ENCODE data around the gene USP34.

Gene USP34

DNA sequence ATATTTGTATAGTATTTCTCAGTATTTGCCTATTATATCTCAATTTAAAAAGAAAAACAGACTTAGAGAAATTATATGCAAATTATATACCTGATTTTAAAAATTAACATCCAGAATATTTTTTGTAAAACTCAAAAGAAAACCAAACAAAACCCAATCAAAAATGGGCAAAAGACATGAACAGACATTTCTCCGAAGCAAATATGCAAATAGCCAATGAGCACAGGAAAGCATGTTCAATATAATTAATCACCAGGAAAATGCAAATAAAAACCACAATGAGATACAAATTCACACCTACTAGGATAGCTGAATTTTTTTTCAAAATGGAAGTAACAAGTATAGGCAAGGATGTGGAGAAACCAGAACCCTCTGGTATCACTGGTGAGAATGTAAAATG, 108.0 kb downstream of the USP34 start:
- DNase-seq: no peak

DNA sequence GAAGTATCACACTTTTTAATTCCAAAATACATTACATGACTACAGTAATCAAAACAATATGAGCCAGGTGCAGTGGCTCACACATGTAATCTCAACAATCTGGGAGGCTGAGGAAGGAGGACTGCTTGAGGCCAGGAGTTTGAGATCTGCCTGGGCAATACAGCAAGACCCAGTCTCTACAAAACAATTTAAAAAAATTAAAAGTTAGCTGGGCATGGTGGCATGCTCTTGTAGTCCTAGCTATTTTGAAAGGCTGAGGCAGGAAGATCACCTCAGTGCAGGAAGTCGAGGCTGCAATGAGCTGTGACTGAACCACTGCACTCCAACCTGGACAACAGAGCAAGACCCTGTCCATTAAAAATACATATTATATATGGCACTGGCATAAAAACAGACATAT, 109.8 kb downstream of the USP34 start:
- no peak for DNase-seq

- DNase-seq: no peak
Measured at GRCh38 chr2:61359058-61359457, 111.8 kb downstream of the USP34 start.

GRCh38 chr2:61357681-61358080, 113.2 kb downstream of the USP34 start:
- no peak for DNase-seq

GRCh38 chr2:61356958-61357350, 113.9 kb downstream of the USP34 start:
- no peak for DNase-seq

DNA sequence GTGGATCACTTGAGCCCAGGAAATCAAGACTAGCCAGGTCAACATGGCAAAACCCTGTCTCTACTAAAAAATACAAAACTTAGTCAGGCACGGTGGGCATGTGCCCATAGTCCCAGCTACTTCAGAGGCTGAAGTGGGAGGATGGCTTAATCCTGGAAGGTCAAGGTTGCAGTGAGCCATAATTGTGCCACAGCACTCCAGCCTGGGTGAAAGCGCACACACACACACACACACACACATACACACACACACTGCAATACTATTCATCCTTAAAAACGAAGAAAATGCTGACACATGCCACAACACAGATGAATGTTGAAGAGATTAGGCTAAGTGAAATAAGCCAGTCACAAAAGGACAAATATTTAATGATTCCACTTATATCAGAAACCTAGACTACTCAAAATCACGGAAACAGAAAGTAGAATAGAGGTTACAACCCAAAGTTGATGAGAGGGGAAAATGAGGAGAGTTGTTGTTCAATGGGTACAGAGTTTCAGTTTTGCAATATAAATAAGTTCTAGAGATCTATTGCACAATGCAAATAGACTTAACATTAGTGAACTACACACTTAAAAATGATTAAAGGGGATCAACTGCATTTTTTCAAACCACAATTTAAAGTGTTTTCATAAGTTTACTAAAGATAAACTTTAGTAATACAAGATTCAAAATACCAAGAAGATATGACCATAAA, 114.5 kb downstream of the USP34 start:
- no peak for DNase-seq

DNA sequence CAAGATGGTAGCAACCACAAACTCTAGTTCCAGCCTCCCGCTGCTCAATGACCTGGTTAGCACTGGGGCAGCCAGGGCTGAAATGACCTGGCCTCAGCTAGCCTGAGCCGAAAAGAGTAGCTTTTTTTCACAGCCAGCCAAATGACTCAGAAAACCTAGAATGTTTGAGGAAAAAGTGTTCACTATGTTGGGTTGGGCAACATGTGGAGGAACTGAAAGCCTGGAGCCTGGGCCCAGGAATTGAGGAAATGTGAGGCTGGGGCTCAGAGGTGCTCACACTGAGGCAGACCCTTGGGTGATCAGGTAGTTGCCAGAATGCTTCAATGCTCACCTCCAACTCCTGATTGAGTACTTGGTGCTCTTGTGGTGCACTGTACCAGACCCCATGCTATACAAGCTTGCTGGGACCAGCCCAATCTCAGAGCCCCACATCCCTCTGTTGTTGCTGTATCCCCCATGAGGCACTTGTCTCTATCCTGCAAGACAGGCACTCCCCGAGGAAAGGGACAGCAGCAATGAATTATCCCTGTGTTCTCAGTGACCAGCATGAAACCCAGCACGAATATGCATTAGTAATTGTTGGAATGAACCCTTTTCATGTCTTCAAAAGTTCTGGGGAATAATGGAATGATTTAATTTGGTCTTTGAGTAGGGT, 116.2 kb downstream of the USP34 start:
- DNase-seq: no peak

DNA sequence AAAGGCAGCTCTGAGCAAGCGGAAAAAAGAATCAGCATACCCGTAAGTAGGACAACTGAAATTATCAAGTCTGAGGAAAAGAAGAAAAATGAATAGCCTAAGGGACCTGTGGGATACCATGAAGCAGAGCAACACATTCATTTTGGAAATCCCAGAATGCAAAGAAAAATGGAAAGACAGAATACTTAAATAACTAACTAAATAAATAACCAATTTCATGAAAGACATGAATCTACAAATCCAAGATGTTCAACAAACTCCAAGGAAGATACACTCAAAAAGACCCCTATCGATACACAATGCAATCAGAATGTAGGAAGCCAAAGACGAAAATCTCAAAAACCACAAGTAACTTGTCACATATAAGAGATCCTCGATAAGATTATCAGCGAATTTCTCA, 117.0 kb downstream of the USP34 start:
- DNase-seq: no peak

- DNase-seq: no peak
Measured at GRCh38 chr2:61350777-61351176, 120.1 kb downstream of the USP34 start.

DNA sequence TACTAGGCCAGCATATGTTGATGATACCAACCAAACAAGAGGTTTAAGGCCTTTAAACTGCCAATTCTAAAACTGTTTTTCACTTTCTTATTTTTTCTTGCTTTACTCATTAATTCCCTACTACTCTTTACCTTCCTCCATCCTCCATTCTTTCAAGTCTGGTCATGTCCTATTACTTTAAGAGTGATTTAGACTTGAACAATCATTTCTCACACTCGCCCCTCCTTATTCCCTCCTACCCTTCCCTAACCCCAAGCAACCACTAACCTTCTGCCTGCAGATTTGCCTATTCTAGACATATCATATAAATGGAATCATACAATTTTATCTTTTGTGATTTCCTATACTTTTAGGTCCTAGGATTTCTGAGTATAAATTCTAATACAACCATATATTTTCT, 127.7 kb downstream of the USP34 start:
- no peak for DNase-seq

DNA sequence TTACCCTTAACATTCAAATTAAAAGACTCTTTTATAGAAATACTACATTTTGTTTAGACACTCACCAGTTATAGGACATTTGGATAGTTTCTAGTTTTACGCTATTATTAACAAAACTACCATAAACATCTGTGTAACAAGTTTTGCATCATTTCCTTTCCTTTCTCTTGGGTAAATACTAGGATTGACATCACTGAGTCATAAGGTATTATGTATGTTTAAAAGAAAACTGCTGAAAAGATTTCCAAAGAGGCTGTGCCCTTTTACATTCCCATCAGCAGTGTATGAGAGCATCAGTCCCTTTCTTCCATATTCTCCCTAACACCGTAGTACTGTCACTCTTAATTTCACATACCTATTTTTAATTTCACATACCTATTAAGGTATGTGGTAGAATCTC, 130.6 kb downstream of the USP34 start:
- no peak for DNase-seq

DNA sequence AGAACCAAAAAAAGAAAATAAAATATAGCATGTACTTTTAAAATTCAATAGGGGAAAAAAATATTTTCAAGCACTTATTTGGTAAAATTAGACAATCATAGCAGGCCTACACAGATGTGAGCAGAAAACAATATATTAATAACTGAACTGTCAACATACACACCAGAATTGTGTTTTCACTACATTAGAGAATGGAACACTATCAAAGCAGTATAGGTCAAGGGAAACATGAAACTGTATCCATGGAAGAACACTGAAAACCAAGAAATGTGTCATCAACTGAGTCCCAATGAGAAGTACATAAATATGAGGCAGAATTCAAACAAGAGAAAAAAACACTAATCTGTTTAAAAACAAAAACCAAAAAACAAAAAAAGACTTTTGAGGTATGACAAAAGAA, 132.4 kb downstream of the USP34 start:
- no peak for DNase-seq

DNA sequence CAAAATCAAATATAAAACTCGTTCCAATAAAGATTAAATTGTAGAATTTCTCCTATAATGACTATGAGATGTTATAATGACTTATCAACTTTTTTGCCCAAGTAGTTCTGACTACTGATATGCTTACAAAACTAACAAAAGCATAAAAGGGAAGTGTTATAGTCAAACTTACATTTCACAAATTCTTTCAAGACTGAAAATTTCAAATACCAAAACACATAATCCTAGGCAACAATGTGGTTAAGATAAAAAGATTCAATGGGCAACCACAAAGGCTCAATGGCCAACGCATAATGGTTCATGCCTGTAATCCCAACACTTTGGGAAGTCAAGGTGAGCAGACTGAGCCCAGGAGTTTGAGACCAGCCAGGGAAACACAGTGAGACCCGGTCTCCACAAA, 135.7 kb downstream of the USP34 start:
- no peak for DNase-seq

DNA sequence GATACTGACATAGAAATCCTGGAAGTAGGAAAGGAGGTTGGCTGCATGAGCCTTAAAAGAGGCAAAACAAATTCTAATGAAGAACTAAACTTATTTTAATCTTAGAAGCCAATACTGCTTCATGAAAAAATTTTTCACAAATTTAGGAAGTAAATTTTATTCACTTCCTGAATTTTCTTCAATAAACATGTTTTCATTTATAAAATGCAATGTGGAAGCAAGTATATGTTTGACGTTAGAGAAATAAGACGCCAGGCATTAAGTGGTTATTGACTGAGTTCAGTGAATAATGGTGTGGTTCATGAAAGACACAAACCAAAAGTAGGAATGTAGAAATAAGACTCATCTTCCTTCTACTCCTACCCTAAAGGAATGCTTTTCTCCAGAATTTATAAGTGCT, 136.4 kb downstream of the USP34 start:
- DNase-seq: no peak

- DNase-seq: no peak
Measured at GRCh38 chr2:61328707-61329251, 142.1 kb downstream of the USP34 start.

DNA sequence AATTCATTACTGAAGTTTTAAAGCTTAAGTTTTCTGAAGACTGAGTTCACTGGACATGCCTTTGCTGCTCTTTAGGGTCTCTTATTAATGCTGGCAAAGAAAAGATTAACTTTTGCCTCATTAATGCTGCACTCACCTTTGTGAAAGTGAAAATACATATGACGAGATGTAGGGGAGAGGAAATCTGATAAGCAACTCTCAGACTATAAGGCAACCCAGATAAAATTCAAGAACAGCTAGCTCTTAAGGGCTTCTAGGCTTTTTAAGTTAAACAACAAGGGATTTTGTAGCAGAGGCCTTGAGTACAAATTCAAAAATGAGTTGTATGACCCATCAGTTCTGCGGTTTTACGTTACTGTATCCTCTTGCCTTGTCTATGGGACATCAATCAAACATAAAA, 143.7 kb downstream of the USP34 start:
- DNase-seq: no peak

DNA sequence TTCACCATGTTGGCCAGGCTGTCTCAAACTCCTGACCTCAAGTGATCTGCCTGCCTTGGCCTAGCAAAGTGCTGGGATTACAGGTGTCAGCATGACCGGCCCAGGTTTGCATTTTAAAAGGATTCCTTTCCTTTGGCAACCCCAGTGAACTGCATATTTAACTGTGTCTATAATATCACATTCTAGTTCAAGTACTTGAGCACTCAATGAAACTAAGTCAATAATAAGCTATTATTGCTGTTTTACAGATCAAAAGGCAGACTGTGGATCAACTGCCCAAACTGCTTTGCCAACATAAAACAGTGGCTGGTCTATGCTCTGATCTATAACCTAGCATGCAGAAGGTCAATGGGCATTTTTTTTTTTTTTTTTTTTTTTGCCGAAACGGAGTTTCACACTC, 144.5 kb downstream of the USP34 start:
- DNase-seq: no peak

- DNase-seq: no peak
Measured at GRCh38 chr2:61320181-61320580, 150.7 kb downstream of the USP34 start.

DNA sequence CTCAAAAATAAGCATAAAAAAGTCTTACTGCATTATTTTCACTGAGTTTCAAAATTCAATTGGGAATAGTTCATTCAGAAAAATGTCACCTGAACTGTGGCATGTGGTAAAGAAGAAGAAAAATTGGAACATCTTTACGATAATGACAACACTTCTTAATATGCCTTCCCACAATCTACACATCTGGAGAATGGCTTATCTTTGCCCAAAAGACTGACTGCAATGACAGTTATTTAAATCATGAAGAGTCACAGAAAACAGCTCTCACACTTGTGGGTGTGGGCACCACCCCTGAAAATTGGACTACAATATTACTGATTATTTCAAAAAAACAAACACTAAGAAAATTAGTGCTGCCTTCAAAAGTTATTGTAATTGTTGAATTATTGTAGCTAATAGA, 152.3 kb downstream of the USP34 start:
- DNase-seq: no peak

DNA sequence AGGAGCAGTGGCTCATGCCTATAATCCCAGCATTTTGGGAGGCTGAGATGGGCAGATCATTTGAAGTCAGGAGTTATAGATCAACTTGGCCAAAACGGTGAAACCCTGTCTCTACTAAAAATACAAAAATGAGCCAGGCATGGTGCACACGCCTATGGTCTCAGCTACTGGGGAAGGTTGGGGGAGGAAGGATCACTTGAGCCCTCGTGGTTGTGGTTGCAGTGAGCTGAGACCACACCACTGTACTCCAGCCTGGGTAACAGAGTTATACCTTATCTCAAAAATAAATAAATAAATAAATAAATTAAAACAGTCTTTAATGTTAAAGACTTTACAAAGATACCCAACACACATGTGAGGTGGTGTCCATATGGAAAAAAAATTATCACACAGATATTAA, 174.9 kb downstream of the USP34 start:
- no peak for DNase-seq

- DNase-seq: no peak
Measured at GRCh38 chr2:61291851-61292575, 178.9 kb downstream of the USP34 start.

GRCh38 chr2:61288070-61288841, 182.6 kb downstream of the USP34 start:
- no peak for DNase-seq

- DNase-seq: no peak
Measured at GRCh38 chr2:61287254-61287653, 183.6 kb downstream of the USP34 start.
